Glomerular endothelial cell (primary cell): ENCODE results near the gene PKD2L2. TPM values are rescaled to one million over a fixed set of nuclear protein-coding genes. Genes with fewer than 3 reads are reported as not detected.
"Not testable (repeated sequence)": the region's sequence is repeated elsewhere in the genome, so short reads cannot be mapped to it uniquely, and the experiment has no call there.

Source experiments
- DNase-seq: peaks from one replicate; pipeline ENCODE4 v3.0.0-alpha.2; 2011; ENCODE audit warnings: low read depth, low spot score; ENCODE audit errors: extremely low read depth
- total RNA-seq: library from RNA; depleted of rRNA; stranded (reverse); fragments of >200 nt; gene quantifications from 2 replicates; pipeline ENCODE4 v1.2.3, GENCODE V29; 2015

PKD2L2 gene
- total RNA-seq, 1 donor from 2014 or later, result not detected

GRCh38 chr5:137954131-137954879, 65.0 kb downstream of the PKD2L2 start:
- DNase-seq, result peak; percentile 57

DNA sequence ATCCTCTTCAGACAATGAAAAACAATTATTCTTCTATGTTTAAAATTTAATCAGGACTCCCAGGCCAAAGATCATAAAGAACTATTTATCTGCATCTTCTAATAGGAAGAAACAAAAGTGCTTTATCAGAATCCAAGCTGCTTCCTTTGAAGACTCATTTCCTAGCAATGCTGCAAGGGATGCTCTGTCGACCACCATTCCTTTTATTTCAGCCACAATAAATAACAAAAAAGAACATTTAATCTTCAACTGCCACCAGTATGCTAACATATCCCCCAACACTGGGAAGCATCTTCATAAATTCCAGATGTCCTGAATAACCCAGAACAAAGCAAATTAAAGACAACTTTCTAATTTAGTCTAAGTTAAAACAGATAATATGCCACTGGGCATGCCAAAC, 68.7 kb downstream of the PKD2L2 start:
- DNase-seq, result no peak

- no peak for DNase-seq
Observed at GRCh38 chr5:137959488-137959887, 70.2 kb downstream of the PKD2L2 start.

- no peak for DNase-seq
Observed at GRCh38 chr5:137960141-137960540, 70.9 kb downstream of the PKD2L2 start.

DNA sequence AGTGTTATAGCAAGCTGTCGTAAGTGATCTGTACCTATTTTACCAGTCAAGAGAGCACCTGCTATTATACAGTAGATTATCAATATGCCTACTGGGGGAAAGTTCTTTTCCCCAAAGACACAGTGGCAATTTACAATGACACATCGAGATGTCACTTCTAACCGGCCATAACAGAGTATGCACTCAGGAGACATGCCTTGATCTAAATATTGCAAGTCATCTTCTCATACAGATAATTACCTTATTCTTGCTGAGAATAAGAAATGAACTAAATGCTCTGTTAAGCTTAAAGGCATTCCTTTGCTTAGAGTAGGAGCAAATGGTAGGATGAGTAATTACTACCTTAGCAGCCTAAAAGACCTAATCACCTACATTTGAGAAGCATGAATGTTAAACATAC, 71.6 kb downstream of the PKD2L2 start:
- DNase-seq, result no peak

DNA sequence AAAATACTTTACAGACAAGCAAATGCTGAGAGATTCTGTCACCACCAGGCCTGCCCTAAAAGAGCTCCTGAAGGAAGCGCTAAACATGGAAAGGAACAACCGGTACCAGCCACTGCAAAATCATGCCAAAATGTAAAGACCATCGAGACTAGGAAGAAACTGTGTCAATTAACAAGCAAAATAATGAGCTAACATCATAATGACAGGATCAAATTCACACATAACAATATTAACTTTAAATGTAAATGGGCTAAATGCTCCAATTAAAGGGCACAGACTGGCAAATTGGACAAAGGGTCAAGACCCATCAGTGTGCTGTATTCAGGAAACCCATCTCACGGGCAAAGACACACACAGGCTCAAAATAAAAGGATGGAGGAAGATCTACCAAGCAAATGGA, 81.1 kb downstream of the PKD2L2 start:
- not testable (repeated sequence) for DNase-seq

GRCh38 chr5:137975208-137975607, 86.0 kb downstream of the PKD2L2 start:
- DNase-seq, result no peak

DNA sequence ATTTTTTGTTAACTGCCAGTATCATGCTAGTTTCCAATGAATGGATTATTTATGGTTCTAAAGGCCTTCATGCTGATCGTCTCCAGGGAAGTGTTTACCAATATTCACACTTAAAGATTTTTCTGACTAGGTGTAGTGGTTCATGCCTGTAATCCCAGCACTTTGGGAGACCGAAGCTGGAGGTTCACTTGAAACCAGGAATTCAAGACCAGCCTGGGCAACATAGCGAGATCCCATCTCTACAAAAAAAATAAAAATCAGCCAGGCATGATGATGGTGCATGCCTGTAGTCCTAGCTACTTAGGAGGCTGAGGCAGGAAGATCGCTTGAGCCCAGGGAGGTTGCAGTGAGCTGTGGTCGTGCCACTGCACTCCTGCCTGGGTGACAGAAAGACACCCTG, 100.2 kb downstream of the PKD2L2 start:
- DNase-seq, result no peak

Other genes with a start within 250 kb of the PKD2L2 start
- 3.3 and 8.6 TPM in 2 replicates for gene KLHL3, start 153.4 kb upstream of the PKD2L2 start, total RNA-seq
- gene HNRNPA0, start 135.1 kb upstream of the PKD2L2 start, total RNA-seq, result 10.2 and 15.0 TPM in 2 replicates
- gene MYOT, start 21.6 kb upstream of the PKD2L2 start, total RNA-seq, result not detected in 2 replicates
- gene FAM13B, start 143.6 kb downstream of the PKD2L2 start, total RNA-seq, result 10.5 and 16.2 TPM in 2 replicates
- not detected in 2 replicates for gene WNT8A, start 194.6 kb downstream of the PKD2L2 start, total RNA-seq
- gene NME5, start 250.0 kb downstream of the PKD2L2 start, total RNA-seq, result 1.4 and 5.8 TPM in 2 replicates